ENCODE results near the gene TAX1BP1. TPM values are rescaled to one million over a fixed set of nuclear protein-coding genes. Genes with fewer than 3 reads are reported as not detected.

TAX1BP1 gene
- total and polyA plus RNA-seq, 9 donors, result 69.3 to 106 (median 83.7) TPM

DNA sequence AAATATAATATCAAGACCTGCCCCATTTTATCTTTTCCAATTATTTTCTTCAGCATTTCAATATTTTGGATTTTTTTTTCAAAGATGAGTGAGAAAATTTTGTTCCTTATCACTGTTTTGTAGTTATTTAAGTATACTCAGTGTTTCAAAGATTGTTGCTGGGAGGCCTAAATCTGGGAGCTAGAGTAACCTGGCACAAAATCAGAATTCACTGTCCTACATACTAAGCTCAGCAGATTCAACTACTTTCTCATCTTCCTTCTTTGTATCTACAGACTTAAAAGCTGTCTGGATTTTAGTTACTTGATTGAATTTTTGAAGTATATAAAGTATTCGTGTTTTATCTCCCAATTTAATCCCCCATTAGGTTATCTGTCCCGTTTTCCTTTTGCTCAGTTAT, 85.9 kb downstream of the TAX1BP1 start:
- TF ChIP-seq POLR2A (IDR thresholded peaks at IDR 0.05) (no peak), EP300 (IDR thresholded peaks at IDR 0.05) (no peak)
- TF ChIP-seq, protein P1, sequence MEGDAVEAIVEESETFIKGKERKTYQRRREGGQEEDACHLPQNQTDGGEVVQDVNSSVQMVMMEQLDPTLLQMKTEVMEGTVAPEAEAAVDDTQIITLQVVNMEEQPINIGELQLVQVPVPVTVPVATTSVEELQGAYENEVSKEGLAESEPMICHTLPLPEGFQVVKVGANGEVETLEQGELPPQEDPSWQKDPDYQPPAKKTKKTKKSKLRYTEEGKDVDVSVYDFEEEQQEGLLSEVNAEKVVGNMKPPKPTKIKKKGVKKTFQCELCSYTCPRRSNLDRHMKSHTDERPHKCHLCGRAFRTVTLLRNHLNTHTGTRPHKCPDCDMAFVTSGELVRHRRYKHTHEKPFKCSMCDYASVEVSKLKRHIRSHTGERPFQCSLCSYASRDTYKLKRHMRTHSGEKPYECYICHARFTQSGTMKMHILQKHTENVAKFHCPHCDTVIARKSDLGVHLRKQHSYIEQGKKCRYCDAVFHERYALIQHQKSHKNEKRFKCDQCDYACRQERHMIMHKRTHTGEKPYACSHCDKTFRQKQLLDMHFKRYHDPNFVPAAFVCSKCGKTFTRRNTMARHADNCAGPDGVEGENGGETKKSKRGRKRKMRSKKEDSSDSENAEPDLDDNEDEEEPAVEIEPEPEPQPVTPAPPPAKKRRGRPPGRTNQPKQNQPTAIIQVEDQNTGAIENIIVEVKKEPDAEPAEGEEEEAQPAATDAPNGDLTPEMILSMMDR (IDR thresholded peaks at IDR 0.05), result no peak
- WGBS, 3 donors, result 22 to 45% (median 26%) methylated on average over 2 of the region's 2 CpGs
- Histone ChIP-seq H3K36me3 (no peaks in the 10 kb centered on the region), H3K27me3 (no peaks in the 10 kb centered on the region), H3K9me3 (no peaks in the 10 kb centered on the region), H3K4me1 (ENCODE audit: insufficient read depth) (no peaks in the 10 kb centered on the region), H3K4me3 (no peak overlapping the region), H3K27ac (no peak overlapping the region)
- no peak for DNase-seq
- intact Hi-C loops (cut with DNase I), result no loop called here

GRCh38 chr7:27826357-27826756, 86.4 kb downstream of the TAX1BP1 start:
- TF ChIP-seq POLR2A (IDR thresholded peaks at IDR 0.05) (no peak), EP300 (IDR thresholded peaks at IDR 0.05) (no peak)
- TF ChIP-seq, protein P1 (IDR thresholded peaks at IDR 0.05), result no peak
- Histone ChIP-seq H3K36me3 (no peaks in the 10 kb centered on the region), H3K27me3 (no peaks in the 10 kb centered on the region), H3K4me3 (no peak overlapping the region), H3K27ac (no peak overlapping the region), H3K9me3 (no peaks in the 10 kb centered on the region), H3K4me1 (ENCODE audit: insufficient read depth) (no peaks in the 10 kb centered on the region)
- 63 to 70% (median 68%) methylated on average over 5 of the region's 5 CpGs for WGBS, 3 donors
- intact Hi-C loops (cut with DNase I), result no loop called here
- no peak for DNase-seq

GRCh38 chr7:27834179-27834921, 94.4 kb downstream of the TAX1BP1 start:
- no peak overlapping the region for H3K4me3 ChIP-seq
- H3K27ac ChIP-seq, result no peak overlapping the region
- DNase-seq, result no peak
- 62 to 74% (median 69%) methylated on average over 7 of the region's 7 CpGs for WGBS, 3 donors
- peaks cover 7% of the 10 kb centered on the region for H3K4me1 ChIP-seq (ENCODE audit: insufficient read depth)
- no peak for TF ChIP-seq POLR2A (IDR thresholded peaks at IDR 0.05)
- TF ChIP-seq EP300 (IDR thresholded peaks at IDR 0.05), result no peak
- TF ChIP-seq, protein P1 (IDR thresholded peaks at IDR 0.05), result no peak
- intact Hi-C loops (cut with DNase I), result no loop called here
- no peaks in the 10 kb centered on the region for H3K9me3 ChIP-seq
- H3K27me3 ChIP-seq, result no peaks in the 10 kb centered on the region
- no peaks in the 10 kb centered on the region for H3K36me3 ChIP-seq

- no peak for DNase-seq
- Histone ChIP-seq H3K27ac (no peak overlapping the region), H3K27me3 (no peaks in the 10 kb centered on the region), H3K36me3 (no peaks in the 10 kb centered on the region), H3K9me3 (no peaks in the 10 kb centered on the region), H3K4me3 (no peak overlapping the region), H3K4me1 (ENCODE audit: insufficient read depth) (peaks cover 7% of the 10 kb centered on the region)
- WGBS, 3 donors, result 52 to 60% (median 55%) methylated on average over 7 of the region's 7 CpGs
- intact Hi-C loops (cut with DNase I), result no loop called here
- TF ChIP-seq, protein P1 (IDR thresholded peaks at IDR 0.05), result no peak
- TF ChIP-seq POLR2A (IDR thresholded peaks at IDR 0.05), result no peak
- no peak for TF ChIP-seq EP300 (IDR thresholded peaks at IDR 0.05)
These were observed 95.4 kb downstream of the TAX1BP1 start for GRCh38 chr7:27835376-27835775.
